Activated CD8-positive, alpha-beta memory T cell treated with anti-CD3 and anti-CD28 coated beads for 1 hour (primary cell): ENCODE data around the gene WBP2.
A peak's percentile ranks its signal among the peaks of the same experiment; 100 is the strongest.
"Not testable (repeated sequence)": the region's sequence is repeated elsewhere in the genome, so short reads cannot be mapped to it uniquely, and the experiment has no call there.

Experiments
- DNase-seq, 2 donors: peaks; one replicate each; pipeline ENCODE4 v3.0.0-alpha.2; 2020; ENCODE audit warnings: low read depth in 1 of 2; ENCODE audit errors: extremely low read depth in 1 of 2

WBP2 gene

DNA sequence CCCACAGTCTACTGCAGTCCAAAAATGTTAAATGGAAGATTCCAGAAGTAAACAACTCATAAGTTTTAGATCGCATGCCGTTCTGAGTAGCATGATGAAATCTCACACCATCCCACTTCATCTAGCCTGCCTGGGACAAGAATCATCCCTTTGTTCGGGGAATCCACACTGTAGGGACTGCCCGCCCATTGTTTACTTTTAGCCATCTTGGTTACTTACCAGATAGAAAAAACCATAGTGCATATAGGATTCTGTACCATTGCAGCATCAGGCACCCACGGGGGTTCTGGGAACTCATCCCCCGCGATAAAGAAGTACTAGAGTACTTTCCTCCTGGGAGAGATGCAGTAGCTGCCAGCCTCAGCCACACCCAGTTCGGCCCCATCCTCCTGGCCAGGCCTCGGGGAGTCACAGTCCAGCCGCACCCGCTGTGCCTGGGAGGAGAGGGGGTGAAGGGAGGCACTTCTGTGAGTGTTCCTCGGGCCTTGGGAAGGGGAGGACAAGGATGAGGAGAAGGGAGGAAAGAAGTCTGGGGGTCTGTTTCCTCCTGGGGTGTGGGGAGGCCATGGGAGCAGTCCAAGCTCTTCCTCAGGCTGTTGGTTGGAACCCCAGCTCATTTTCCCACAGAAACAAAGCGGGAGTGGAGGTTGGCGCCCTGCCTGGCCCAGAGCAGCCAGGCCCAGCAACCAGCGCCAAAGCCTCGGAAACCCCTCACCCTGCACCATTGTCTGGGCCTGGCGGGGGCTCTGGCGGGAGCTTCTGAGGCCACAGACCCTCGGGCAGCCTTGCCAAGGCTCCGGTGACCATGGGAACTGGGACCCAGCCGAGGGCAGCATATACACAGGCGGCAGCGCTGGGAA is 14.4 kb upstream of the WBP2 start:
- no peak for DNase-seq

DNA sequence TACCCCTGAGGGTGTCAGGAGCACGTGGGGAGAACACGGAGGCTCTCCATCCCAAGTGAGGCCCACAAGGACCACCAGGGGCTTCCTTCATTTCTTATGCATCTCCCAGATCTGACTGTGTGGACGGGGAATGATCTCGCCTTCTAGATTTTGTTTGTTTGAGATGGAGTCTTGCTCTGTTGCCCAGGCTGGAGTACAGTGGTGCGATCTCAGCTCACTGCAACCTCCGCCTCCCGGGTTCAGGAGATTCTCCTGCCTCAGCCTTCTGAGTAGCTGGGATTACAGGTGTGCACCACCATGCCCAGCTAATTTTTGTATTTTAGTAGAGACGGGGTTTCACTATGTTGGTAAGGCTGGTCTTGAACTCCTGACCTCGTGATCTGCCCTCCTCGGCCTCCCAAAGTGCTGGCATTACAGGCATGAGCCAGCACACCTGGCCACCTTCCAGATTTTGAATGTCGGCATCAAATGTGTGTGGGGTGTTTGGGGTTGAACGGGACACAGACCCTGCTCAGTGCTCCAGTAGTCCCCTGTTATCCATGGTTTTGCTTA is 13.7 kb upstream of the WBP2 start:
- not testable (repeated sequence) for DNase-seq

DNA sequence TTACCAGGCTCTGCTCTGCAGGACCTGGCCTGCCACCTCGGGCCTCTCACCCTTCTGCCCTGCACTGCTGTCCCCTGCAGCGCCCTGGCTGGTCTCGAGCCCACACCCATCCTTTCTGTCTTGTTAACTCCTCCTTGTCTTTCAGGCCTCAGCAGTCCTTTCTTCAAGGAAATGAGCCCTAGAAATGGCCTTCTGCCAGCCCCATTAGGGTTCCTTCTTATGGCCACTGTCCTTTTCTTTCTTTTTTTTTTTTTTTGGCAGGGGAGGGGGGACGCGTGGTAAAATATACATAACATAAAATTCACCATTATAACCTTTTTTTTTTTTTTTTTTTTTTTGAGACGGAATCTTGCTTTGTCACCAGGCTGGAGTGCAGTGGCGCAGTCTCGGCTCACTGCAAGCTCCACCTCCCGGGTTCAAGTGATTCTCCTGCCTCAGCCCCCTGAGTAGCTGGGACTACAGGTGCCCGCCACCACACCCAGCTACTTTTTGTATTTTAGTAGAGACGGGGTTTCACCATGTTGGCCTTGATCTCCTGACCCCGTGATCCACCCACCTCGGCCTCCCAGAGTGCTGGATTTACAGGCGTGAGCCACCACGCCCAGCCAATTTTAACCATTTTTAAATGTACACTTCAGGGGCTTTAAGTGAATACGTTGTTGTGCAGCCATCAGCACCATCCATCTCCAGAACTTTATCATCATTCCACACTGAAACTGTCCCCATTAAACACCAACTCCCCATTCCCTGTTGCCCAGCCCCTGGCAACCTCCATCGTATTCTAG is 10.5 kb upstream of the WBP2 start:
- DNase-seq = not testable (repeated sequence)

DNA sequence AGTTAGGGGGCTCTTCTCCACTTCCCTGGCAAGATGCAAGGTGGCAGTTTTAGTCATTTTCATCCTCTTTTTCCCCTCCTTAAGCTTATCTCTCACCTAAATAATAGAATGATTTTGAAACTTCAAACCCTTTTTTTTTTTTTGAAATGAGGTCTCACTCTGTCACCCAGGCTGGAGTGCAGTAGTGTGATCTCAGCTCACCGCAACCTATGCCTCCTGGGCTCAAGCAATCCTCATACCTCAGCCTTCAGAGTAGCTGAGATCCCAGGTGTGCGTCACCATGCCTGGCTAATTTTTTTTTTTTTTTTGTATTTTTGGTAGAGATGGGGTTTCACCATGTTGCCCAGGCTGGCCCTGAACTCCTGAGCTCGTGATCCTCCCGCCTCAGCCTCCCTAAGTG is 9.8 kb upstream of the WBP2 start:
- not testable (repeated sequence) for DNase-seq

DNA sequence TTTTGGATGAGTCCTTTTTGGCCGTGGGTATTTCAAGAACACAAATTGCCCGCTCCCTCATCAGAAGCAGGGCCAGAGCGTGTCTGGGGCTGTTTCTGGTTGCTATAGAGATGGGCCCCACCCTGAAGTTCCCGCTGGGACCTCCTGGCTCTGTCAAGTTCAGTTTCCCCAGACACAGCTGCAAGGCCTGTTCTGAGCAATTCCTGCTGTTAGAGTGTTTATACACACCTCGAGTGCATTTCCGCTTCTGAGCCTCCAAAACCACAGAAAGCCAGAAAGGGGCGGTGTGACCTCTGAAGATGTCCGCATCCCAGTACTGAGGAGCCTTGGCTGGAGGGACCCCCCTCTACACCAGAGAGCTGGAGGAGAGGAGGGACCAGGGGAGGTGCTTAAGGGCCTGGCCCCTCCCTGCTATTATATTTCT is 9.3 kb upstream of the WBP2 start:
- no peak for DNase-seq

DNA sequence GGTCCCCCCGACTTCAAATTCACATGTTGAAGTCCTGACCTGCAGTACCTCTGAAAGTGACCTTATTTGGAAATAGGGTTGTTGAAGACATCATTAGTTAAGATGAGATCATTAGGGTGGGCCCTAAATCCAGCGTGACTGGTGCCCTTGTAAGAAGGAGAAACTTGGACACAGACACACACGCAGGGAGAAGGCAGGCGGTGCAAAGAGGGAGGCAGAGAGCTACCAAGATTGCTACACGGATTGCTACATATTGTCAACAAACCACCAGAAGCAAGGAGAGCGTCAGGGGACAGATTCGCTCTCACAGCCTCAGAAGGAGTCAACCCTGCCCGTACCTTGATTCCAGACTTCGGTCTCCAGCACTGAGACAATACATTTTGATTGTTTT is 6.8 kb upstream of the WBP2 start:
- no peak for DNase-seq

DNA sequence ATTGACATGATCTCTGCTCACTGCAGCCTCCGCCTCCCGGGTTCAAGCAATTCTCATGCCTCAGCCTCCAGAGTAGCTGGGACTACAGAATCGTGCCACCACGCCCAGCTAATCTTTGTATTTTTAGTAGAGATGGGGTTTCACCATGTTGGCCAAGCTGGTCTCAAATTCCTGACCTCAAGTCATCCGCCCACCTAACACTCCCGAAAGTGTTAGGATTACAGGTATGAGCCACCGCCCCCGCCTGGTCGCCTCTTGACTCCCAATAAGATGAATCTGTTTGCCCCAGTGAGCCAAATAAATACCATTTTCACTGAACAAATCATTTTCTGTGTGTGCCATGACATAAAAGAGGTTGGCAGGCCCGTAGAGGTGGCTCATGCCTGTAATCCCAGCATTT is 4.2 kb upstream of the WBP2 start:
- DNase-seq = not testable (repeated sequence)

DNA sequence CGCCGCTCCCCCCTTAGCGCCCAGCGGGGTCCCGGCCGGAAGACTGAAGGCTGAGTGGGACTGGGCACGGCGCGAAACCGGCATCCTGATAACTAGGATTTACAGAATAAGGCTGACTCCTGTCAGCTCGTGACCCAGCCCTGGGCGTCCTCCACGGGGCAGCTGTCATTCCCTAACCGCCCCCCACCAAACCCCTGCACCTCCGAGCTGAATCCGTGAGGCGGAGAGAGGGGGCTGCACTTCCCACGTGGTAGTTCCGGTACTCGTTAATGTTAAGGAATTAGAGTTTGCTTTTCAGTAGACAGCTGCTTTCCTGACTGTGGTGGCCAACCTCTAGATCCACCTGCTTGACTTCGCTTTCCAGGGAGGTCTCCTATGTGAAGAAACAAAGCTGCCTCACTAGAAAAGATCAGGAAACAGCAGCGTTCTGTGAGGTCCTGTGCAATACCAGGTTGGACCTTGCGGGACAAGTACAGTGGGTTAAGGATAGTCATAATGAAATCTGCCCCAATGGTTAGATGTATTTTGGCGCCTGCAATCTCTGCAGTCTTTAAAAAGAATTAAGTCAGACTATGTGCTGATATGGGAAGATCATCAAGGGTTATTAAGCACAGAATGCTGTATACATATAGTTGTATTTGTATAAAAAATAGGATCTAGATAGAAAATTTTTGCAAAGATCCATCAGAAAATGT is 1.1 kb upstream of the WBP2 start:
- peak in 1 of 2 donors; percentile 35 for DNase-seq

DNA sequence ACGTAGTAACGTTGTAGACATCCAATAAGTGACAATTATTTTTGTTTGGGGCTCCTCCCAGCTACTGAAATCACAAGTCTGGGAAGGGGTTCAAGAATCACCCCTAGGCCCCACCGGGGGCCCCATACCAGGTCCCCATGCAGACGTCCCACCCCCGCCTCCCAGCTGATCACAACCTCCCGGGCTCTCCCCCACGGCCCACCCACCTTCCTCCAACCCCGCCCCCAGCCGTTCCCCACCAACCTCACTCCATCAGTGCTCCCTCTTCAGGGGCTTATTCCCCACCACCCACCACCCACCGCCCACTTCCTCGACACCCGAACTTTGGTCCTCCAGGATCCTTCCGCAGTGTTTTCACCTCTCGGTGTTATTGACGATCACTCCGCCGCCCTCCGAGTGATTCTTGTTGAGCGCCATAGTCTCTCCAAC is 240 bp downstream of the WBP2 start:
- no peak for DNase-seq

DNA sequence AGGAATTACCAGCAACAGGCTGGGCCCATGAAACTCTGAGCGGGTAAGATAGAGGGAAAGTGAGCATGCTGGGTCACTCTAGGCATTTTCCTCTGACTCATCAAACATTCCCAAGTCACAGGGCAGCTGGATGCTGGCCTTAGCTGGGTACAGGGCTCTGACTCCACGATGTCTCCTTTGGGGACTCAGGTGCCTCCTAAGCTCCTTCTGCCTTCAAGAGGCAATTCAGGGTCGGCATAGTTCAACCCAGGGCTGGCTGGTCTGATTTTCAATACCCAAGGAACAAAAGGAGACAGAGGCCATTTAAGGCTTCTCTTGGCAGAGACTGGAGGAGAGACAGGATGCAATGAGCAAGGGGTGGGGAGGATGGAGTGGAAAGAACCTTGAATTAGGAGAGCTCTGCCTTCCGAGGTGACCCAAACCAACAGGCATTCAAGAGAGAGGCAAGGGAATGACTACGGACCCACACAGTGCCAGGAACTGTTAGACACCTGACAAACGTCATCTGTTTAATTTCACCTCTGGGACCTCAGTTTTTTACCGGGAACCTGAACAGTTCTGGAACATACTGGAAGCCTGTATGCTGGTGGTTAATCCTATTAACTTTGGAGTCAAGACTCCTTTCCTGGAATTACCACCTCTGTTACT is 910 bp downstream of the WBP2 start:
- DNase-seq = no peak

DNA sequence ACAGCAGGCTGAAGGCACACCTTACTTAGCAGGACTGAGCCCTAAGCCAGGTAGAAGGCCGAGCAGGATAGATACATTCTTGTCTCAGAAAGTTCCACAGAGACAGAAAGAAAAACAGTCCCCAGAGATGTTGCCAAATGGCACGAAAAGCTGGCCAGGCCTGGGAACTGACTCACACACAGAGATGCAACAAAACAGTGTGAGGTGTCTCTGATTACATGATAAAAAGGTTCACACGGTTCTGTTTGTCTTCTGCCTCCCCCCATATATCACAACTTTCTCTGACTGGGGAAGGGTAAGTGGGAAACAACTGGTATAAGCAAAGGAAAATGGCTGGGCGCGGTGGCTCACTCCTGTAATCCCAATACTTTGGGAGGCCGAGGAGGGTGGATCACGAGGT is 1.7 kb downstream of the WBP2 start:
- no peak for DNase-seq

DNA sequence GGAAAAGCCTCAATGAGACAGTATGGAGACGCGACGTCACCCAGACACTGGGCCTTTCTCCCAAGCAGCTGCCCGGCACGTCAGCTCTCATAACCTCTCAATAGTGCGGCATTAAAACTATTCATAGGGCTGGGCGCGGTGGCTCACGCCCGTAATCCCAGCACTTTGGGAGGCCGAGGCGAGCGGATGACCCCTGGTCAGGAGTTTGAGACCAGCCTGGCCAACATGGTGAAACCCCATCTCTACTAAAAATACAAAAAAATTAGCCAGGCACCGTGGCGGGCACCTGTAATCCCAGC is 3.5 kb downstream of the WBP2 start:
- DNase-seq = not testable (repeated sequence)

DNA sequence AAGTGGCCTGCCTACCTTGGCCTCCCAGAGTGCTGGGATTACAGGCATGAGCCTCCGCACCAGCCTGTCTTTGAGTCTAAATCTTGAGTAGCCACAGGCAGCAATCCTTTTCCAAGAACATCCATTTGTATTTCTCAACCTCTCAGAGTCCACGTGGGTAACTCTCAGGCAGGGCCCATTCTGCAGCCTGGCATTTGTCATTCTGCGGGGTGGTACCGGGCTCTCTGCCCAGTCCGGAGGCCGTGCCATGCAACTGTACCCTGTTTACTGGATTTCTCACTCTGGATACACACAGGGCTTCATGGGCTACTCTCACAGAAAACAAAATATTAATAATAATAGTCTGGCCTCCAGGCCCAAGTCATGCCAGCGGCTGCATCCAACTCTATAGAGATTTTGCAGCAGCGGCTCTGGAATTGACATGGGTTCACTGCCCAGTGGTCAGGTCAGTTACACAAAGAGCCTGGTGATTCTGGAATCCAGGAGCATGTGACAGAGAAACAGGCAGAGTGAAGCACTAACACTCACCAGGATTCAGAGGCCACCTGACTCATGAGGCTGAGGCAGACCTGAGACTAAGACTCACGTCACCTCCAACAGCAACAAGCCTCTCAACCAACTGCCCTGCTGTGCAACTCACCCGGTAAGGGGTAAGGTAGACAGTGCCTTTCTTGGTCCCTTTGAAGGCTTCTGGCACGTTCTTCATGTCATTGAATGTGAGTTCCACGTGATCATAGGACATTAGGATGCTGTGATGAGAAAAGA is 4.0 kb downstream of the WBP2 start:
- no peak for DNase-seq

DNA sequence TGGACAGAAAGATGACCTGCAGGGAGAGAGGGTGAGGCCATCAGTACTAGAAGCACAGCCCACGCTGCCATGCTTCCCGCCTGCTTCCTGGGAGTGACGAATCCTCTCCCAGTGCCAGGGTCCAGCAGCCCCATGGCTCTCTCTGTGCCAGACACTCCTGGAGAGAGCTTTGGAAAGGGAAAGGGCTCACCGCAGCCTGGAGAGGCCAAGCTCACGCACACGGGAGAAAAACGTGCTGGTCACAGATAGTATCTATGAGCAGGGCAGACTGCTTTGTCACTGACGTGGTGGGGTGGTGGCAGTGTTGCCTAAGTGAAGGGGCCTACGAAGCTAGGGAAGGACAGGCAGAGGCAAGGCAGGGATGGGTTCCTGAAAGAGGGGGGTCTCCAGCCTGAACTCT is 5.4 kb downstream of the WBP2 start:
- no peak for DNase-seq

DNA sequence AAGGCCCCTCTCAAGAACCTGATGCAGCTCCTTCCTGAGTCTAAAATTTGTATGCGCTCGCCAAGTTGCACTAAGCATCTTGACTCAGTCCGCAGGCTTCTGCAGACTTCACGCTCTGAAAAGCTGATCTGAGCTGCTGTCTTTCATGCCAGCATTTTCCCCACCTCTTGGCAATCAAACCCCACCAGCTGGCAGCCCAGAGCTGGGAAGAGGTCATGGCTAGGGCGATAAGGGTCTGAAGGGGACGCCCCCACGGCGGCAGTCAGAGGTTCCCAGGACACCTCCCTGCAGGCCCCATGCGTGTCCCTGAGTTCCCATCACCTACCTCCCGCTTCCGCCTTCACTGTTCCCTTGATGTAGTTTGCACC is 5.9 kb downstream of the WBP2 start:
- no peak for DNase-seq

DNA sequence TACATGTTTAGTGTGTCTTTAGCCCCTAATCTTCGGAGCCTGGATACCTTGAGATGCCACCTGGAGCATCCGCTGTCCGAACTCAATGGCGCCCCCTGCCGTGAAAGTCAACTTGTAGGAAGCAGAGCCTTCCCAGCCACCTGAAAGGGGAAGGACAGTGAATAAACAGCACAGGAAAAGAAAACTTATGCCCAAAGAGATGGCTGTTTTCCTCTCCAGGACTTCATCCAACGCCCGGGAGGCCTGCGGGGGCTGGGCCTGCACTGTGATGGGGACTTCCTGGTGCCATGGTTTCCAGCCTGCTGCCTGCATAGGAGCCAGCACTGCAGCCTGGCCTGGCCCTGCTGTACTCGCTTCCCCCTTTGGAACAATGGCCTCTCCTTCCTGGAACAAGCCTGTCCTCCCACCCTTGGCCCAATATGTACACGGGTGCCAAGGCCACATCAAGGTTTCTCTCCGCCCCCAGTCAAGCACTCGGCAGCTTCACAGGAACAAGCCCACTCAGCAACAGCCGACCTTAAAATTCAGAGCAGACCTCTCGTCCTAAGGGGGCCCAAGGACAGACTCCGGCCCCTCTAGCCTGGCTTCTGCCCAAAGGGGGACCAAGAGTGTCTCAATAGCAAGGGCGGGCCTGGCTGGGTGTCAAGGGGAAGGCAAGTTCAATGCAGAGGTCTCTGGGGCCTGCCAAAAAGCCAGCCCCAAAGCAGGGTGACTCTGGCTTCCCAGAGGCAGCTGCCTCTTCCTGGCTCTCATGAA is 6.4 kb downstream of the WBP2 start:
- peak in 1 of 2 donors; percentile 80 for DNase-seq

DNA sequence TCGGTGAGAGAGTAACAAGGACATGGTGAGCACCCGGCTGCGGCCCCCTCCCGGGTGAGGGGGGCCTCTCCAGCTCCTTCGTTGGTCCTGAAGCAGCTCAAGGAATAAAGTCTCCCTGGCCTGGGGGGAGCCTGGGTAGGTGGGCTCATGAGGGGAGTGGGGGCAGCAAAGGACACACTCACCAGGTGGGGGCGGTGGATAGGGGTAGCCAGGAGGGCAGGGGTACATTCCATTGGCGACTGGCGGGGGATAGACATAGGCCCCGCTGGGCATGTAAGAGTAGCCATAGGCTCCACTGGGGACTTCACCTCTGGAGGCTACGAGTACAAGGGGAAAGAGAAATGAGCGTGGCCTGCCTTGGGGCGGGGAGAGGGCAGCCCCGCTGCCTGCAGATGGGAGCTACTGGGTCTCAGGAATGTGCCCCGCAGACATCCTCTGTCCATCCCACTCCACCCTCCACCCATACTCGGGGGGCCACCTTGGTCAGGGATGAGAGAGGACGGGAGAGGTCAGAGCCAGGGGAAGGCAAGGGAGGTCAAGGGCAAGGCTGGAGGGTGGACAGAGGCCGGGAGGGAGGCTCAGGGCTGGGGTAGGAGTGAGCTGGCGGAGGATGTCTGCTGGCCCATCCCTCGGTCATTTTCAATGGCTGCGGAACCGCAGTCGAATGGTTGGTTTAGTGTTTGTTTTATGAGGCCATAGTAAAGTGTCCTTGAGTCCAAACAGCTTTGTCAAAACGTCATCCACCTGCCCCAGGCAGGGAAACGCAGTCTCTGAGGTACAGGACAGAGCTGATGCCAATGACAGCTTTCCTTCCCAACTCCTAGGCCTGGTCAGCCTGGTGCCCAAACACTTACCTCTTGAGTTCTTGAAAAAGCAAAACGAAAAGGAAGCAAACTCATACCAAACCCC is 7.3 kb downstream of the WBP2 start:
- DNase-seq = no peak
